ENCODE data around the gene KYNU. TPM values are rescaled to one million over a fixed set of nuclear protein-coding genes. Genes with fewer than 3 reads are reported as not detected.
"Not testable (repeated sequence)": the region's sequence is repeated elsewhere in the genome, so short reads cannot be mapped to it uniquely, and the experiment has no call there.

The KYNU gene
- total and polyA plus RNA-seq, 2 donors (not counting 1 experiment from before 2014, with no cell fraction given), result 0.26 to 4.6 TPM

- Histone ChIP-seq H4K20me1 (ENCODE audit: control insufficient read depth, extremely low read depth, insufficient read depth, low read length) (no peaks in the 10 kb centered on the region), H3K9ac (ENCODE audit: insufficient read depth, low read length) (no peak overlapping the region), H2AFZ (ENCODE audit: low read length) (no peak overlapping the region), H3K4me3 (replicated peaks in 1 of 4; ENCODE audit: control extremely low read depth in 1 of 4, insufficient read depth in 1 of 4, low read depth in 3 of 4, low read length in 4 of 4) (no peak overlapping the region), H3K79me2 (ENCODE audit: control insufficient read depth, insufficient read depth, low read length) (no peaks in the 10 kb centered on the region), H3K4me2 (ENCODE audit: extremely low read depth, insufficient read depth, low read length) (no peak overlapping the region), H3K27me3 (ENCODE audit: control insufficient read depth, insufficient read depth, low read length) (no peaks in the 10 kb centered on the region), H3K4me1 (ENCODE audit: control insufficient read depth, extremely low read depth, insufficient read depth, low read length) (peaks cover under 1% of the 10 kb centered on the region), H3K27ac (ENCODE audit: insufficient read depth, low read length) (no peak overlapping the region), H3K36me3 (ENCODE audit: control insufficient read depth, insufficient read depth, low read length) (no peaks in the 10 kb centered on the region), H3K9me3 (ENCODE audit: control insufficient read depth, insufficient read depth, low read depth, low read length) (no peaks in the 10 kb centered on the region)
- DNase-seq (ENCODE audit: low read depth in 2 of 2), result no peak
- TF ChIP-seq EZH2 (IDR thresholded peaks at IDR 0.05; ENCODE audit: low read length, missing control alignments), result no peak
- TF ChIP-seq, protein P1, sequence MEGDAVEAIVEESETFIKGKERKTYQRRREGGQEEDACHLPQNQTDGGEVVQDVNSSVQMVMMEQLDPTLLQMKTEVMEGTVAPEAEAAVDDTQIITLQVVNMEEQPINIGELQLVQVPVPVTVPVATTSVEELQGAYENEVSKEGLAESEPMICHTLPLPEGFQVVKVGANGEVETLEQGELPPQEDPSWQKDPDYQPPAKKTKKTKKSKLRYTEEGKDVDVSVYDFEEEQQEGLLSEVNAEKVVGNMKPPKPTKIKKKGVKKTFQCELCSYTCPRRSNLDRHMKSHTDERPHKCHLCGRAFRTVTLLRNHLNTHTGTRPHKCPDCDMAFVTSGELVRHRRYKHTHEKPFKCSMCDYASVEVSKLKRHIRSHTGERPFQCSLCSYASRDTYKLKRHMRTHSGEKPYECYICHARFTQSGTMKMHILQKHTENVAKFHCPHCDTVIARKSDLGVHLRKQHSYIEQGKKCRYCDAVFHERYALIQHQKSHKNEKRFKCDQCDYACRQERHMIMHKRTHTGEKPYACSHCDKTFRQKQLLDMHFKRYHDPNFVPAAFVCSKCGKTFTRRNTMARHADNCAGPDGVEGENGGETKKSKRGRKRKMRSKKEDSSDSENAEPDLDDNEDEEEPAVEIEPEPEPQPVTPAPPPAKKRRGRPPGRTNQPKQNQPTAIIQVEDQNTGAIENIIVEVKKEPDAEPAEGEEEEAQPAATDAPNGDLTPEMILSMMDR (conservative IDR thresholded peaks at IDR 0.05 in 1 of 2, IDR thresholded peaks at IDR 0.05 in 1 of 2; ENCODE audit: low read depth in 1 of 2, low read length in 2 of 2), result no peak
Measured at GRCh38 chr2:142879151-142879550, 1.7 kb downstream of the KYNU start.

GRCh38 chr2:142880279-142880678, 2.8 kb downstream of the KYNU start:
- peak; percentile 52 to 86 for DNase-seq (ENCODE audit: low read depth in 2 of 2)

GRCh38 chr2:142881619-142882018, 4.2 kb downstream of the KYNU start:
- H3K9me3 ChIP-seq (ENCODE audit: control insufficient read depth, insufficient read depth, low read depth, low read length), result no peaks in the 10 kb centered on the region
- H3K36me3 ChIP-seq (ENCODE audit: control insufficient read depth, insufficient read depth, low read length), result no peaks in the 10 kb centered on the region
- no peaks in the 10 kb centered on the region for H3K4me1 ChIP-seq (ENCODE audit: control insufficient read depth, extremely low read depth, insufficient read depth, low read length)
- H3K79me2 ChIP-seq (ENCODE audit: control insufficient read depth, insufficient read depth, low read length), result no peaks in the 10 kb centered on the region
- no peak overlapping the region for H3K4me3 ChIP-seq (replicated peaks in 1 of 4; ENCODE audit: control extremely low read depth in 1 of 4, insufficient read depth in 1 of 4, low read depth in 3 of 4, low read length in 4 of 4)
- H3K27ac ChIP-seq (ENCODE audit: insufficient read depth, low read length), result no peak overlapping the region
- H3K27me3 ChIP-seq (ENCODE audit: control insufficient read depth, insufficient read depth, low read length), result no peaks in the 10 kb centered on the region
- TF ChIP-seq EZH2 (IDR thresholded peaks at IDR 0.05; ENCODE audit: low read length, missing control alignments), result no peak
- TF ChIP-seq, protein P1 (conservative IDR thresholded peaks at IDR 0.05 in 1 of 2, IDR thresholded peaks at IDR 0.05 in 1 of 2; ENCODE audit: low read depth in 1 of 2, low read length in 2 of 2), result no peak
- H3K9ac ChIP-seq (ENCODE audit: insufficient read depth, low read length), result no peak overlapping the region
- H3K4me2 ChIP-seq (ENCODE audit: extremely low read depth, insufficient read depth, low read length), result no peak overlapping the region
- no peak overlapping the region for H2AFZ ChIP-seq (ENCODE audit: low read length)
- no peak for DNase-seq (ENCODE audit: low read depth in 2 of 2)
- H4K20me1 ChIP-seq (ENCODE audit: control insufficient read depth, extremely low read depth, insufficient read depth, low read length), result no peaks in the 10 kb centered on the region

More at GRCh38 chr2:142880279-142880678, 2.8 kb downstream of the KYNU start:
- Histone ChIP-seq H3K4me2 (ENCODE audit: extremely low read depth, insufficient read depth, low read length) (no peak overlapping the region), H3K9ac (ENCODE audit: insufficient read depth, low read length) (no peak overlapping the region), H3K27ac (ENCODE audit: insufficient read depth, low read length) (no peak overlapping the region), H3K79me2 (ENCODE audit: control insufficient read depth, insufficient read depth, low read length) (no peaks in the 10 kb centered on the region), H2AFZ (ENCODE audit: low read length) (no peak overlapping the region), H3K4me3 (replicated peaks in 1 of 4; ENCODE audit: control extremely low read depth in 1 of 4, insufficient read depth in 1 of 4, low read depth in 3 of 4, low read length in 4 of 4) (no peak overlapping the region), H3K9me3 (ENCODE audit: control insufficient read depth, insufficient read depth, low read depth, low read length) (no peaks in the 10 kb centered on the region), H3K36me3 (ENCODE audit: control insufficient read depth, insufficient read depth, low read length) (no peaks in the 10 kb centered on the region), H3K27me3 (ENCODE audit: control insufficient read depth, insufficient read depth, low read length) (no peaks in the 10 kb centered on the region), H3K4me1 (ENCODE audit: control insufficient read depth, extremely low read depth, insufficient read depth, low read length) (no peaks in the 10 kb centered on the region), H4K20me1 (ENCODE audit: control insufficient read depth, extremely low read depth, insufficient read depth, low read length) (no peaks in the 10 kb centered on the region)
- TF ChIP-seq EZH2 (IDR thresholded peaks at IDR 0.05; ENCODE audit: low read length, missing control alignments), result no peak
- TF ChIP-seq, protein P1 (conservative IDR thresholded peaks at IDR 0.05 in 1 of 2, IDR thresholded peaks at IDR 0.05 in 1 of 2; ENCODE audit: low read depth in 1 of 2, low read length in 2 of 2), result no peak

DNA sequence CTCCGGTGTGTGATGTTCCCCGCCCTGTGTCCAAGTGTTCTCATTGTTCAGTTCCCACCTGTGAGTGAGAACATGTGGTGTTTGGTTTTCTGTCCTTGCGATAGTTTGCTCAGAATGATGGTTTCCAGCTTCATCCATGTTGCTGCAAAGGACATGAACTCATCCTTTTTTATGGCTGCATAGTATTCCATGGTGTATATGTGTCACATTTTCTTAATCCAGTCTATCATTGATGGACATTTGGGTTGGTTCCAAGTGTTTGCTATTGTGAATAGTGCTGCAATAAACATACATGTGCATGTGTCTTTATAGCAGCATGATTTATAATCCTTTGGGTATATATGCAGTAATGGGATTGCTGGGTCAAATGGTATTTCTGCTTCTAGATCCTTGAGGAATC, 5.0 kb downstream of the KYNU start:
- H3K4me3 ChIP-seq (replicated peaks in 1 of 4; ENCODE audit: control extremely low read depth in 1 of 4, insufficient read depth in 1 of 4, low read depth in 3 of 4, low read length in 4 of 4); H3K27ac ChIP-seq (ENCODE audit: insufficient read depth, low read length); H3K9me3 ChIP-seq (ENCODE audit: control insufficient read depth, insufficient read depth, low read depth, low read length); H3K9ac ChIP-seq (ENCODE audit: insufficient read depth, low read length); DNase-seq (ENCODE audit: low read depth in 2 of 2); H3K36me3 ChIP-seq (ENCODE audit: control insufficient read depth, insufficient read depth, low read length); H2AFZ ChIP-seq (ENCODE audit: low read length); H3K79me2 ChIP-seq (ENCODE audit: control insufficient read depth, insufficient read depth, low read length); H3K4me1 ChIP-seq (ENCODE audit: control insufficient read depth, extremely low read depth, insufficient read depth, low read length); H3K27me3 ChIP-seq (ENCODE audit: control insufficient read depth, insufficient read depth, low read length); H4K20me1 ChIP-seq (ENCODE audit: control insufficient read depth, extremely low read depth, insufficient read depth, low read length); H3K4me2 ChIP-seq (ENCODE audit: extremely low read depth, insufficient read depth, low read length): not testable (repeated sequence)

Measured in fibroblast of lung (primary cell).